ENCODE measurements around the gene SMARCA2. TPM values are rescaled to one million over a fixed set of nuclear protein-coding genes. Genes with fewer than 3 reads are reported as not detected.

Gene SMARCA2
- total RNA-seq, 1 experiment from 2014 or later = 77.6 TPM

DNA sequence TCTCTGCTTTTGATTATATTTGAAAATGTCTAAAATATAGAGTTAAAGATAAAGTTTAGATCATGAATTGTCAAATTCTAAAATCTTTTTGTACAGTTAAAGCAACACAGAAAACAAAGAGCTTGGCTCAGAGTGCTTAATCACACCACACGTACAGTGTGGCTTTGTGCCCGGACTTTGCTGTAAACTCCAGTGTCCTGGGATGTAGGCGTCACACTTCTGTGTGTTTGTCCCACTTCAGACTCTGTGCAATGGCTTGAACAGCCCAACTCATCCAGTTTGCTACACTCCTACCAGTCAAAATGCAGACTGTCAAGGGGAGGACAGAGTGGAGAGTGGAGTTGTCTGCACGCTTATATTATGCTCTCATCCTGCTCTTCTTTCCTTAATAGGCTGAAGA is 45.3 kb downstream of the SMARCA2 start:
- H3K4me3 Mint-ChIP-seq (ENCODE audit: unreplicated experiment) = no peak overlapping the region
- intact Hi-C loops (cut with micrococcal nuclease) = no loop called here

GRCh38 chr9:2065704-2066103 is 50.6 kb downstream of the SMARCA2 start:
- CTCF ChIA-PET = interaction anchor here (0.6 to 0.9 kb wide), 4 partner anchors 21 to 217 kb away, joined by 3 read pairs; no protein-coding TSS in a partner anchor
- intact Hi-C loops (cut with micrococcal nuclease) = loop anchor here (2.0 to 5.0 kb wide), 2 partner anchors 48 to 125 kb away; partner anchors contain the start of gene SMARCA2
- Mint-ChIP-seq H3K36me3 (ENCODE audit: insufficient read depth, unreplicated experiment) (peaks cover 51% of the 10 kb centered on the region), H3K9me3 (ENCODE audit: unreplicated experiment) (no peaks in the 10 kb centered on the region), H3K27me3 (ENCODE audit: insufficient read depth, unreplicated experiment) (no peaks in the 10 kb centered on the region), H3K4me1 (ENCODE audit: insufficient read depth, unreplicated experiment) (no peaks in the 10 kb centered on the region), H3K27ac (ENCODE audit: low read depth, unreplicated experiment) (peak overlapping the region; percentile 54), H3K4me3 (ENCODE audit: unreplicated experiment) (no peak overlapping the region)
- POLR2A ChIA-PET = interaction anchor here (1.0 kb wide), 1 partner anchor 11 kb away, joined by 3 read pairs; no protein-coding TSS in a partner anchor
- no peak for DNase-seq (ENCODE audit: unreplicated experiment)
- TF ChIP-seq, protein P1, sequence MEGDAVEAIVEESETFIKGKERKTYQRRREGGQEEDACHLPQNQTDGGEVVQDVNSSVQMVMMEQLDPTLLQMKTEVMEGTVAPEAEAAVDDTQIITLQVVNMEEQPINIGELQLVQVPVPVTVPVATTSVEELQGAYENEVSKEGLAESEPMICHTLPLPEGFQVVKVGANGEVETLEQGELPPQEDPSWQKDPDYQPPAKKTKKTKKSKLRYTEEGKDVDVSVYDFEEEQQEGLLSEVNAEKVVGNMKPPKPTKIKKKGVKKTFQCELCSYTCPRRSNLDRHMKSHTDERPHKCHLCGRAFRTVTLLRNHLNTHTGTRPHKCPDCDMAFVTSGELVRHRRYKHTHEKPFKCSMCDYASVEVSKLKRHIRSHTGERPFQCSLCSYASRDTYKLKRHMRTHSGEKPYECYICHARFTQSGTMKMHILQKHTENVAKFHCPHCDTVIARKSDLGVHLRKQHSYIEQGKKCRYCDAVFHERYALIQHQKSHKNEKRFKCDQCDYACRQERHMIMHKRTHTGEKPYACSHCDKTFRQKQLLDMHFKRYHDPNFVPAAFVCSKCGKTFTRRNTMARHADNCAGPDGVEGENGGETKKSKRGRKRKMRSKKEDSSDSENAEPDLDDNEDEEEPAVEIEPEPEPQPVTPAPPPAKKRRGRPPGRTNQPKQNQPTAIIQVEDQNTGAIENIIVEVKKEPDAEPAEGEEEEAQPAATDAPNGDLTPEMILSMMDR (IDR thresholded peaks at IDR 0.05; ENCODE audit: unreplicated experiment) = no peak
- BruUV-seq (replicated peaks) = no TSS peak

More for the DNA sequence above, 45.3 kb downstream of the SMARCA2 start:
- peaks cover 61% of the 10 kb centered on the region for H3K36me3 Mint-ChIP-seq (ENCODE audit: insufficient read depth, unreplicated experiment)
- H3K27me3 Mint-ChIP-seq (ENCODE audit: insufficient read depth, unreplicated experiment) = no peaks in the 10 kb centered on the region
- H3K4me1 Mint-ChIP-seq (ENCODE audit: insufficient read depth, unreplicated experiment) = peaks cover 2% of the 10 kb centered on the region
- TF ChIP-seq, protein P1 (IDR thresholded peaks at IDR 0.05; ENCODE audit: unreplicated experiment) = no peak
- no peak for DNase-seq (ENCODE audit: unreplicated experiment)
- BruUV-seq (replicated peaks) = no TSS peak
- H3K27ac Mint-ChIP-seq (ENCODE audit: low read depth, unreplicated experiment) = no peak overlapping the region
- no peaks in the 10 kb centered on the region for H3K9me3 Mint-ChIP-seq (ENCODE audit: unreplicated experiment)
- CTCF ChIA-PET = no interaction called here
- POLR2A ChIA-PET = interaction anchor here (1.3 kb wide), 1 partner anchor 34 kb away, joined by 3 read pairs; no protein-coding TSS in a partner anchor

DNA sequence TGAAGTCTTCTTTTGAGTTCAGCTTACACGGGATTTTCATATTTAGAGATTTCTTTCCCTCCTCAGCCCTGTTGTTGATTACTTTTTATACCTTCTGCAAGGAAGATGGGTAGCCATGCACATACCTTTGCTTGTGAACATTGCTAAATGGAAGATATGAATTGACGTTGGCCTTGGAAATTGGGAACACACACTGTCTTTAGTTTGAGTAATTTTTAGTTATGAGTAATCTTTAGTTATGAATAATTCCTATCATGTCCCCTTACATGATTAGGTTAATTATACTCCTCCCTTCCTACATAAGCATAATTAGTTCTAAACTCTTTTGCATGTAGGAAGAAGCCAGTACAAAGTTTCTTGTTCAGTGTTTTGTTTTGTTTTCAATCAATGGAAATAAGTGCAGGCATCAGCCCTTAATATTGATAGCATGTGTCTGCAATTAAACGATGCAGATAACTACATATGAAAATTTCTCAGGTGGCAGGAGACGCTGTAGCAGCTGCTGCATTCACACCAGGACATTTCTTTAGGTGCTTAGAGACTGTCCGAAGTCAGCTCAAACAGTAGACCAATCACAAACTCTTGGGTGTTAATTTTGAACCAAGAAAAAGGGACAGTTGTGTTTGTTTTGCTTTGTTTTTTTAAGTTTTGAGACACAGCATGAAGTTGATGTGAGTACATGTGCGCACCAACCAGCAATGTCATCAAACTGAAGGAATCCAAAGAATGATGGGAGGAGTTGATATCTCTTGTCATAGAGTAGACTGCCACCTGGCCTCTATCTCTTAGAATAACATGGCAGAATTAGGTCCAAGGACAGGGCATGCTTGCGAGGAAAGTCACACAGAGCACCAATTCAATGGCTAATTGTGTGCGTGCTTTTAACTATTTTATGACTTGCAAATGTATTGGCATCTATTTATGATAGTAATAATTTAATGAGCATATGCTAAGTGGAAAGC is 51.4 kb downstream of the SMARCA2 start:
- DNase-seq (ENCODE audit: unreplicated experiment) = no peak
- Mint-ChIP-seq H3K4me3 (ENCODE audit: unreplicated experiment) (no peak overlapping the region), H3K9me3 (ENCODE audit: unreplicated experiment) (no peaks in the 10 kb centered on the region), H3K27ac (ENCODE audit: low read depth, unreplicated experiment) (no peak overlapping the region), H3K36me3 (ENCODE audit: insufficient read depth, unreplicated experiment) (peaks cover 54% of the 10 kb centered on the region), H3K27me3 (ENCODE audit: insufficient read depth, unreplicated experiment) (no peaks in the 10 kb centered on the region), H3K4me1 (ENCODE audit: insufficient read depth, unreplicated experiment) (no peaks in the 10 kb centered on the region)
- no TSS peak for BruUV-seq (replicated peaks)
- TF ChIP-seq, protein P1 (IDR thresholded peaks at IDR 0.05; ENCODE audit: unreplicated experiment) = no peak
- CTCF ChIA-PET = interaction anchor here (0.9 kb wide), 1 partner anchor 20 kb away, joined by 3 read pairs; no protein-coding TSS in a partner anchor
- POLR2A ChIA-PET = interaction anchor here (1.0 kb wide), 1 partner anchor 12 kb away, joined by 3 read pairs; no protein-coding TSS in a partner anchor
- intact Hi-C loops (cut with micrococcal nuclease) = loop anchor here (2.0 to 5.0 kb wide), 2 partner anchors 49 to 126 kb away; partner anchors contain the start of gene SMARCA2

GRCh38 chr9:2072752-2073405 is 57.7 kb downstream of the SMARCA2 start:
- no TSS peak for BruUV-seq (replicated peaks)
- CTCF ChIA-PET = interaction anchor here (0.5 kb wide), 1 partner anchor 363 kb away, joined by 4 read pairs; no protein-coding TSS in a partner anchor
- Mint-ChIP-seq H3K4me1 (ENCODE audit: insufficient read depth, unreplicated experiment) (no peaks in the 10 kb centered on the region), H3K27ac (ENCODE audit: low read depth, unreplicated experiment) (no peak overlapping the region), H3K27me3 (ENCODE audit: insufficient read depth, unreplicated experiment) (no peaks in the 10 kb centered on the region), H3K9me3 (ENCODE audit: unreplicated experiment) (no peaks in the 10 kb centered on the region), H3K4me3 (ENCODE audit: unreplicated experiment) (no peak overlapping the region), H3K36me3 (ENCODE audit: insufficient read depth, unreplicated experiment) (peaks cover 66% of the 10 kb centered on the region)
- intact Hi-C loops (cut with micrococcal nuclease) = no loop called here
- TF ChIP-seq, protein P1 (IDR thresholded peaks at IDR 0.05; ENCODE audit: unreplicated experiment) = no peak
- no peak for DNase-seq (ENCODE audit: unreplicated experiment)
- POLR2A ChIA-PET = no interaction called here

Measured in MCF 10A (cell line).